ENCODE data around the gene FMNL3.

The FMNL3 gene

DNA sequence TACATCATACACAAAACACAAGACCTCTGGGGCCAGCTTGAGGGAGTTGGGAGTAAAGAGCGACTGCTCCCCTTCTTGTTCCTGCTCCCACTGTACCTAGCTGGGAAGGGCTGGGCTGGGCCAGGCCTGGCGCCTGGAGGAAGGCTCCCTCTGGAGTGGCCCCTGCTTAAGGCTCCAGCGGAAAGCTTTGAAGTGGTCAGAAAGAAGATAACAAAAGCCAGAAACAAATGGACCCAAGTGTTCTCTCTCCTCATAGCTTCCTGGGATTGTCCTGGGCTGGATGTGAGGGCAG is 58.5 kb downstream of the FMNL3 start:
- DNase-seq = no peak

DNA sequence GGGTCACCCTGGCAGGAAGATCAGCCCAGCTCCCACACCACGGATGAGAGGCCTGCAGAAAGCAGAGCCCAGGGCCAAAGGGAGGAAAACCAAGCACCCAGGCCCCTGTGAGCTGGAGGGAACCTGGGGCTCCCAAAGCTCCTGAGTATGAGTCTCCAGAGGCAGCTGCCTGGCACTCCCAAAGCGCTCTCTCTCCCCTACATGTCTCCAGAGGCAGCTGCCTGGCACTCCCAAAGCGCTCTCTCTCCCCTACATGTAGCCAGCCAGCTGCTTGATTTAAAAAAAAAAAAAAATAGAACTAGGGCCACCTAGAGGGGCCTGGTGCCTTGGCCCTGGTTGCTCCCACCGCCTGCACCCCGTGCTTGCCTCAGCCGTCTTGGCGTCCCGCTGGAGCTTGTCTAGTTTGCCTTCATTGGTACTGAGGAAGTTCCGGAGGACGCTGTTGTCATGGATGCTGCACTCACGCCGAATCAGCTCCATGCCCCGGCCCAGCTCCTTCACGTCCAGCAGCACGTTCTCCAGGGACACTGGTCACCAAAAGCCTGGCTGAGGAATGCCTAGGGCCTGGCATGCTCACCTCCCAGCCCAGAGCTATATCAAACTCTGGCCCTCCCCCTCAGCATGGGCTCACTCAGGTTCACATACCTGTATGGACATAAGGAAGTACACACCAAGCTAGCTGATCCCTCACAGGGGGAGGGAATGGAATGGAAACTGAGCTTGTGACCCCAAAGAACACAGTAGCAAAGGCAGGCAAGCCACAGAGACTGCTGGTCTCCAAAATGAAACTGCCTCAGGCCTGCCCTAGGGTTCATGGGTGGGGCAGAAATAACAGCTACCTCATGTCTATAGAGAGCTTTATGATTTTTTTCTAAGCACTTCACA is 59.1 kb downstream of the FMNL3 start:
- no peak for DNase-seq

DNA sequence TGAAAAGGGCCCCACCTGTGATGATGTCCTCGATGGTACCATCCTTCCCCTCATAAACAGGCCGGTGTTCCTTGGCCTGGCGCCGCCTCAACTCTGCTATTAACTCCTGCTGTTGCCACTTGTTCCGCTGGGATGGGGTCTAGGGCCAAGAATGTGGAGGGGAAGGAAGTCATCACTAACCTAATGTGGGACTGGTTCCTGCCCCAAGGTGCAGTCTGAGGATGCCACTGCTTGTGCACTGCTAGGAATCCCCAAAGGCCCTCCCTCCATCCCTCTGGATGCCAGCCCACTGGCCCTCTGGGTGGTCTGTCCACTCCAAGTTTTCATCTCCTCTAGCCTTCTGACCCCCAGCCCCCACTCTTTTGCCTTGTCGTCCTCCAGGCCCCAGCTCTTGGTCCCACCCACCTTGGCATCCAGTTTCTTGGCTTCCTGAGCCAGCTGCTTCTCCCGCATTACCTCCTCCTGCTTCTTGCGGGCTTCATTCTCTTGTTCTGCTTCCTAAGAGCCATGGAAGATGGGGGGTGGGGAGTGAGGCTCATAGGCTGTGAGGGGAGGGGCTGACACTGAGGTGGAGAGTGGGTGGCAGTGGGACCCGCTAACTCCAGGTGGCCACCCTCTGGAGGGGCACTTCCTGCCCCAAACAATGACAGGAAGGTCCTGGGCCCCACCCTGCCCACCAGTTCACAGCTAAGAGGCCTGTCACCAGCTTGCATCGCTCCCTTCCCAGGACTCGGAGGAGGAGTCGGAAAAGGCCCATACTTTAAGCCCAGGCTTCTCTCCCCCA is 60.1 kb downstream of the FMNL3 start:
- DNase-seq = no peak

DNA sequence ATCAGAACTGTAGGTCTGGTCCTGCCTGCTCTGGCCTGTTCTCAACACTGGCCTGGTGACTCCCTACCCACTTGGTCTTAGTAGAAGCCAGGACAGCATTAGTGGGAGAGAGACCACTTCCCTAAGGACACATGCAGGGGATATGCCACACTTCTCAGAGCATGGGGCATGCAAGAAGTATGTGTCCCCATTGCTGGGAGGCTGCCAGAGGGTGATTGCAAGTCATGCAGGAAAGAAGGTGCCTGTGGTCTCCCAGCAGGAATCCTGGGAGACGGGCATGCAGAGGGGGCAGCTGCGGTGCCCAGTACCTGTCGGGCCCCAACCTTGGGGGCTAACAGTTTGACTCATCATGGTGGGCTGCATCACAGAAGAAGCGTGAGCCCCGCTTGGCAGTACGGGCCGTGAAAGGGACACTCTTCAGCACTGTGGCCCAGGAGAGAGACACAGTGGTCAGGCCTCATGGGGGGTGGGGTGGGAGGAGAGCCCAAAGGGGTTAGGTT is 60.8 kb downstream of the FMNL3 start:
- no peak for DNase-seq

DNA sequence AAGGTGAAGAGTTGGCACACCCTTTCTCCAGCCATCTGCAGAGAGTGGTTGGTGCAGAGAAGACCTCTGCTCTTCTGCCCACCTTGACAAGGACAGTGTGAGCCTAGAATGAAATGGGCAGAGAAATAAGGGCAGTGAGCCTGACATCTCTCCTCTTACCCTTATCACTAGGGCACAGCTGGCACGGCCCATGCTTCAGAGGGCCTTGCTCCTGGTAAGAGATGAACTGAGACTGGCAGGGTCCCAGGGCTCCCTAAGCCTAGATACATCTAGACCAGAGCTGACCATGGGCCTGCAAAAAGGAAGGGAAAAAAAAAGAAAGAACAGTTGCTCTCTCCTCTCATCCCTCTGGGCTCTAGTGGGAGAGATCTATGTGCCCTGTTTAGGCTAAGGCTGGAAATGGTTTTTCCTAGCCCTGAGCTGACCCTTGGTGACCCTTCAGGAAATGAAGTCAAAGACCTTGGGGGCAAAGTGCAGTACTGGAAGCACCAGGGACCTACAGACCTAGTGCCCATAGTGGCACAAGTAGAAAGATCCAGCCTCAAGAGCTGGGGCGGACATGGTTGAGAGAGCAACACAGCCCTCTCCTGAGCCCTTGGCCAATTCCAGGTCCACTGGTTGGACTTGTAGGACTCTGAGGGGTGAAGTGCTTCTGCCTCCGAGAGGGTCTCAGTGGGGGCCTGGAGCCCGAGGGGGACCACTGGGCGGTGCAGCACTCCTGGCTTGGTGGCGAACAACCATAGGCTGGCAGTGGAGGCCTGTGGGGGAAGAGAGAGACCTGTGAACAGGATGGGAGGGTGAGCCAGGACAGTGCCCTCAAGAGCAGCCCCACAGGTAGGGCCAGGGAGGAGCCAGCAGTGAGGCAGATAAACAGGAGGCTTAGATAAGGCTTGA is 61.8 kb downstream of the FMNL3 start:
- no peak for DNase-seq

DNA sequence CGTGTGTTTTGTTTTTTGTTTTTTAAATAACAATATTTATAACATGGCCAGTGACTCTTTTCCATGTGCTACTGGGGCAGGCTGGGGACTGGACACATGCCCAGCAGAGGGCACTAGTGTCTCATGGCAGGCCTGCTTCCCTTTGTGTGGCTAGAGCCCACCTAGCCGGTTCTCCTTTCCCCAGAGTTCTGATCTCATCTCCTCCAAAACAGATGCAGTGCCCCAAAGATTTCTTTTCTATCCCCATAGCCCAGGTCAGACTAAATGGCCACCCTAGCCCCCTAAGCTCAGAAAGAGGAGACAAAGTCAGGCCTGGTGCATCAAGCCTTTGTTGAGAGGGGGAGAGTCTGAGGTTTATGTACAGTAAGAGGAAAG is 62.6 kb downstream of the FMNL3 start:
- no peak for DNase-seq

DNA sequence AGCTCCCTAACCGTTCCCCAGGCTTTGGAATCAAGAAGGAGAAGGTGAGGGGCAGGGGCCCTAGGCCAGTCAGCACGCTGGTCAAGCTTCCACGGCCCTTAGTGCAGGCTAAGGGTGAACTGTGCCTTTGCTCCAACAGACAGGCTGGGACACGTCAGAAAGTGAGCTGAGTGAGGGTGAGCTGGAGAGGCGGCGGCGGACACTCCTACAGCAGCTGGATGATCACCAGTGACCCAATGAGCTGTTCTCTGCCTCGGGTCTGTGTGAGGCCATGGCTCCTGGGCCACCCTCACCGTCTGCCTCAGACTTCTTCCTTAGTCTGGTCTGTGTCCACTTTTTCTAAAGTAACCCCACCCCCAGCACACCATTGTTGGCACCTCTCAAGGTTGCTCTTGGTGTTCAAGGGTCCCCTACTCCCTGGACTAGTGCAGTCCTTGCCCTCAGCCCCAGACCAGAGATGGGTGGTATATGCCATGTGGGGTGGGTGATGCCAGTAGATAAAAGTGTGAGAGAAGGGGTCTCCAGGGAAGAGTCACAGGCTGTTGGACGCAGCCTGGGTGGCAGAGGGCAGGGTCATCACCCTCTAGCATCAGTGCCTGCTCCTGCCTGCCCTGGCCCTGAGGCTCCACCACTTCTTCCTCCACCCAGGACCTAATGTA is 63.1 kb downstream of the FMNL3 start:
- DNase-seq = no peak

DNA sequence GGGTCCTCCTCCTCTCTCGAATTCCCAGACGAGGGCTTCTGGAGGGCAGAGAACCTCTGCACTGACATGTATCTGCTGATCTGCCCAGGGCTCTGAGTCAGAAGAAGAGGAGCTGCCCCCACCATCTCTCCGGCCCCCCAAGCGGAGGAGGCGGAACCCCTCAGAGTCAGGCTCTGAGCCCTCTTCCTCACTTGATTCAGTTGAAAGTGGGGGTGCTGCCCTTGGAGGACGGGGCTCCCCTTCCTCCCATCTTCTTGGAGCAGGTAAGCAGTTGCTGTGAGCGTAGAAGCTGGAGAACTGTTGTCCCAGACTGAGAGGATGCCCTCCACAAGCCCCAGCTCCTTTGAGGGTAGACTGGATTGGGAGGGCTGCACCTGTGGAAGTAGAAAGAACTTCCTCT is 64.1 kb downstream of the FMNL3 start:
- DNase-seq = no peak

DNA sequence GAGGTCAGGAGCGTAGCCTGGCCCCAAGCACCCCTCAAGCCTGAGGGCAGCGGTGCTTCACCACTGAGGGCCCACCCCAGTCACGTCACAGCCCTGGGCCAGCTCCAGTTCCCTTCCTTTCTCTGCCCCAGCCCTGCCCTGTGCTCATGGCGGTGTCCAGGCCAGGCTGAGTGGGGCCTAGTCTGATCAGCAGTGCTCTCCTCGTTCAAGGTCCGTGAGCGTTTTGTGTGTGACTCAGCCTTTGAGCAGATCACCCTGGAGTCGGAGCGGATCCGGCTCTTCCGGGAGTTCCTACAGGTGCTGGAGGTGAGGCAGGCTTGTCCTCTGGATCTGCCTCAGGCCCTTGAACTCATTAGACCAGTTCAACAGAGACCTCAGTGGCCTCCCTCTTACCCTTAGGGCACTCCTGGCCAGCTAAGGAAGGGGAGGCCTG is 64.8 kb downstream of the FMNL3 start:
- DNase-seq = no peak

DNA sequence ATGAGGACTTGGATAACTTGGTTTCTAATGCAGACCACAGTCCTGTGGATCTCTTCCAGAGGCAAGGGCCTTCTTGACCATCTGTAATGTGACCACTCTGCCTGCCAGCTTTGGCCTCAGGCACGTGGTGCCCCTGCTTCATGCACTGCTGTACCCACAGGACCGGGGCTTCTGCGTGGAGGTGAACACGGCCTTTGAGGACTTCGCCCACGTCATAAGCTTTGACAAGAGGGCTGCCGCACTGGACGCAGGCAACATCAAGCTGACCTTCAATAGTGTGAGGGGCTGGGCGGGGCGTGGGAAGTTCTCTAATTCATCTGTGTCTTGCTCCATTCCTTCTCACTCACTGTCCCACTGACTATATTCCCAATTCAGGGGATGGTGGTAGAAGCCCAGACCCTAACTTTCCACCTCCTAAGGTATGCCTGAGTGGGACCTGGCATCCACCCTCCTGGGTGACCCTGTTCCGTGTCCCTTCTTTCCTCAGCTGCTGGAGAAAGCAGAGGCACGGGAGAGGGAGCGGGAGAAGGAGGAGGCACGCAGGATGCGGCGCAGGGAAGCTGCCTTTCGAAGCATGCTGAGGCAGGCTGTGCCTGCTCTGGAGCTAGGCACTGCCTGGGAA is 65.3 kb downstream of the FMNL3 start:
- no peak for DNase-seq

DNA sequence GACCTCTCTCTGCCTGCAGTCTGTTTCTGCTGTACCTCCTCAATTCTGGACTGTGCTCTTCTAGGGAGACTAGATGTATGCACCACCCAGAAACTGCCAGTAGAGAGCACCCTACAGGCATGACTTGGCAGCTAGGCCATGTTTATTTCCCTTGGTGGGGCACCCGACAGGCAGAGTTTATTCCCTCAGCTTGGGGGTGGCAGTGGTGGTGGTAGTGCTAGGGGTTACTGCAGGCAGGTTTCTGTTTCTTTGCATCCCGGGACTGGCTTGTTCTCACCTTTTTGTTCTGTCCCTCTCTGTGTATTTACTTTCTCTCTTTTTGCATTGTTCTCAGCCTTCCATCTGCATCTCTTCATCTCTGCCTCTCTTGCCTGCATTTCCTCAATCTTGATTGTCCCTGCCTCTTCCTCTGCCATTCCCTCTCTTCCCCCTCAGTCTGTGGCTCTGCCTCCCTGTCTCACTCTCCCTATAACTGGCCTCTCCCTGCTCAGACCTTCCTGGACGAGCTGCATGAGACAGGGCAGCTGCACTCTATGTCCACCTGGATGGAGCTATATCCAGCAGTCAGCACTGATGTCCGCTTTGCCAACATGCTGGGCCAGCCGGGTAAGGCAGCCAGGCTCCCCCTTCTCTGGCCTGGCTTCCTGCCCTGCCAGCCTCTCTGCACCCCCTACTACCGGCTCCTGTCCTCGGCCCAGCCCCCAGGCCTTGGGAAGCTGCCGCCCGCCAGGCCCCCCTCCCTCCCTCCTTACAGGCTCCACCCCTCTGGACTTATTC is 70.0 kb downstream of the FMNL3 start:
- DNase-seq = no peak

DNA sequence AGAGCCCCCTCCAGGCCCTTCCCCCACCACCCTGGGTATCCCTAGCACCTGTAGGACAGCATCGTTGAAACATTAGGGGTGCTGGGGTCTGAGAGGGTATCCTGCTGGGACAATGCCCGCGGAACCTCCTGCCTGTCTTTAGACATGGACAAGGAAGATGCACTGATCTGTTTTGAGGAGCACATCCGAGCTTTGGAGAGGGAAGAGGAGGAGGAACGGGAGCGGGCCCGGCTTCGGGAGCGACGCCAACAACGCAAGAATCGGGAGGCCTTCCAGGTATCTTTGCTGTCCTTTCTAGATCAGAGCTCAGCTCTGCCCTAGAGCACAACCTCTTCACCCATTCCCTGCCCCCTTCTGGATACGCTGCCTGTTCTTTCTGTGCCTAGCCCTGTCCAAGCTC is 70.6 kb downstream of the FMNL3 start:
- DNase-seq = no peak

DNA sequence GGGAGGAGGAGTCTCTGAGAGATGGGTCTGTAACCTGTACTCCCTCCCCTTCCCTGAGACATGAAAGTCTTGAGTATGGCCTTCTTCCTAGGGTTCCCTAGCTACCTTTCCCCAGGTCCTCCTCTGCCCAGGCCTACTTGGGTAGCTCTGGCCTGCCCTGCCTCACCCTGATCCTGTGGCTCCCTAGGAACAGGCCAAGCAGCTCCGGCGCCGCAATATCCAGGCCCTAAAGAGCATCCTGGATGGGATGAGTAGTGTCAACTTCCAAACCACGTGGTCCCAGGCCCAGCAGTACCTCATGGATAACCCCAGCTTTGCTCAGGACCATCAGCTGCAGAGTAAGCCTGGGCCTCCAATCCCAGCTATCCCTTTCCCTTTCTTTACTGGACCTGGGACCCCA is 71.5 kb downstream of the FMNL3 start:
- no peak for DNase-seq

DNA sequence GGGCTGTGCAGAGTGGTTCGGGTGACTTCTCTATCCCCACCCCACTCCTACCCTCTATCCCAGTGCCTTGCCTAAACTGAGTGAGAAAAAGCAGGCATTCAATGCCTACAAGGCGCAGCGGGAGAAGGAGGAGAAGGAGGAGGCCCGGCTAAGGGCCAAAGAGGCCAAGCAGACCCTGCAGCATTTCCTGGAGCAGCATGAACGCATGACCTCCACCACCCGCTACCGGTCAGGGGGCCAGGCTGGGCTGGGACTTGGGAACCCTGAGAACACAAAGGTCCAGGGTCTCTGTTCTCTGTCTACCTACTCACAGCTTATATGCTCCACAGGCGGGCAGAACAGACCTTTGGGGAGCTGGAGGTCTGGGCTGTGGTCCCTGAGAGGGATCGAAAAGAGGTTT is 72.2 kb downstream of the FMNL3 start:
- DNase-seq = no peak

DNA sequence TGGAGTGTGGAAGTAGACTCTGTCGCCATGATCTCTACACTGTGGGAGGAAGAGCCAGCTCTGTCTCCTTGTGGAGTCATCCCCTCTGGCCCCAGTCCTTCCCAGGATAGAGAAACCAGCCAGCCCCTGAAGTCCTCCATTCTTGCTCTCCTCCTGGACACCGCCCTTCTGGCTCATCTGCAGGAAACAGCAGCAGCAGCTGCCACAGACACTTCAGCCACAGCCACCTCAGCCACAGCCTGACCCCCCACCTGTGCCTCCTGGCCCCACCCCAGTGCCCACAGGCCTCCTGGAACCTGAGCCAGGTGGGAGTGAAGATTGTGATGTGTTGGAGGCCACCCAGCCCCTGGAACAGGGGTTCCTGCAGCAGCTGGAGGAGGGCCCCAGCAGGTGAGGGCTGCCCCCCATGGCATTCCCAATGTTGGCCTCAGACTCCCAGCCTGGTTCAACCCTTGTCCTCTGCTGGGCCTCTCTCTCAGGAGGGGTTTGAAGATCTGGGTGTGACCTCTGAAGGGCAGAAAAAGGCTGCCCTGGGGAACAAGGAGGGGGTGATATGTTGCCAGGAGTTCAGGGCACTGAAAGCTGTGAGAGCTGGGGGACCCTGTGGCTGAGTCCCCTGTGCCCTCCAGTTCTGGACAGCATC is 73.4 kb downstream of the FMNL3 start:
- no peak for DNase-seq

DNA sequence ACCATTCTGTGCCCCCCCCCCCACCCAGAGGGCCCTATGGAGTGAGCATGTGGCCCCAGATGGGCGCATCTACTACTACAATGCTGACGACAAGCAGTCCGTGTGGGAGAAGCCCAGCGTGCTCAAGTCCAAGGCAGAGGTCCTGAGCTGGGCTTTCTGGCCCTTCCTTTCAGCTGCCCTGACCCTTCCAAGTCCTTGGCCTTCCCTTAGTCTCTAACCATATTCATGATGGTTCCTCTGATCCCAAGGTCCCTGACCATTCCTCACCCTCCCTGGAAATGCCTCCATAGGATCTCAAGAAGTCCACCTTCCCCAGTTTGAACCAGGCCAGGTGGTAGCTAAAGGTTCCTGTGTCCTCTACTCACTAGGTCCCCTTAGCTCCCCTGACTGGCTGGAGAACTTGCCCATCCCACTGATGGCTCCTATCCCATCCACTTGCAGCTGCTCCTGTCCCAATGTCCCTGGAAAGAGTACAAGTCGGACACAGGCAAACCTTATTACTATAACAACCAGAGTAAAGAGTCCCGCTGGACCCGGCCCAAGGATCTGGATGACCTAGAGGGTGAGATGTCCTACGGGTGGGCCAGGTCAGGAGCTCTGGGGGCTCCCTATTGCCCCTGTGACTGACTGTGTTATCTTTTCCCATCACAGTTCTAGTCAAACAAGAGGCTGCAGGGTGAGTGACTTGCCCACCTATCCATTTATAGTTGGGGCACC is 74.1 kb downstream of the FMNL3 start:
- no peak for DNase-seq

DNA sequence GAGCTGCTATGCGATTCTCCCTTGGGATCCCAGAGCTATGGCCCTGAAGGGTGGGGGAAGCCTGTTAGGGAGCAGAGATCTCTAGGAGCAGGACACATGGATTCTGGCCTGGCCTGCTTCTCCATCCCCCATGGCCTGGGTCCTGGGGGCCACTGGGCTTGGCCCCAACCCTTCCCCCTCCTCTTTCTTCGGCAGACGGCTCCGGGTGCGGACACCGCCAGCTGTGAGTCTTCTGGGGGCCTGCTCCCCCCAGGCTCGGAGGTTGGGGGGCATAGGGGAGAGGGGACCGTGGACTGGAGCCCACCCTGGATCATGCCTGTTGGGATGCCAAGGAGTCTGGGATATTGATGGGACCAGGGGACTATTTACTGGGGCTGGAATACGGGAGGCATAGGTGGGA is 74.8 kb downstream of the FMNL3 start:
- DNase-seq = no peak

DNA sequence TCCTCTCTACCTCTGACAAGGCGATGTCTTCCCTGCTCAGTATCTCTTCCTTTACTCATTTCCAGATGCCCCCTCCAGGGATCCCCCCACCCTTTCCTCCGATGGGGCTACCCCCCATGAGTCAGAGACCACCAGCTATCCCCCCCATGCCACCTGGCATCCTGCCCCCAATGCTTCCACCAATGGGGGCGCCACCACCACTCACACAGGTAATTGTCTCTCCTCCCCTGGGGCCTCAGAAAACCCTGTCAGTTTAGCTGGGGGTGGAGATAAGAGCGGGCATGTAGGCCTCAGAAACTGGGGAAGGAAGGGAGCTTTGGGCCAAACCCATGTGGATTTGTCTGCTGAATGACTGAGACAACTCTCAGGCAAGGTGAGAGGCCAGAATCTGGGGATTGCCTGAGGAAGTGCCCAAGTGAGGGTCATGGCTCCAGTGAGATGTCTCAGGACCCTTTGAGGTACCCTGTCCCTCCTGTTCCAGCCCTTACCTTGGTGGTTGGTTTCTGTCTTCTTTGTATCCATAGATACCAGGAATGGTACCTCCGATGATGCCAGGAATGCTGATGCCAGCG is 75.8 kb downstream of the FMNL3 start:
- no peak for DNase-seq

DNA sequence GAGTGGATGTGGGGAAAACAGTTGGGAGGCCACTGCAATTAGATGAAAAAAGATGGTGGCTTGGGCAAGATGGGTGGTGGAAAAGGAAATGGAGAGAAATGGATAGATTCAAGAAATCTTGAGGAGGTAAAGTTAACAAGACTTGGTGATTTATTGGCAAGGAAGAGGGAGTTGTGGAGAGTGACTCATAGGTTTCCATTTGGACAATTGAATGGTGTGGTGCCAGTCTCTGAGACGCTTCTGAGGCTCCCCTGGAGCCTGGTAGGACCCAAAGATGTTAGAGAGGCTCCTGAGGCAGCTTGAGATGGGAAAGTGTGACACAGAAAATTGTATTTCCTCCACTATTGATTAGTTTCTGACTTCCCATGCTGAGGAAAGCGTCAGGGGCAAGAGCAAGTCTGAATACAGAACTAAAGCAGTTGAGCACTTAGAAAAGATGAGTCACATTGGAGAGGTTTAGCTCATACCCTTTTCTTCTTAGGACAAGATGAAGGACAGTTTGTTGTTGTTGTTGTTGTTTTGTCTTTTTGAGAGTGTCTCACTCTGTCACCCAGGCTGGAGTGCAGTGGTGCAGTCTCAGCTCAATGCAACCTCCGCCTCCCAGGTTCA is 79.3 kb downstream of the FMNL3 start:
- DNase-seq = no peak
